ENCODE data around the gene NPIPA7.
"Not testable (repeated sequence)": the region's sequence is repeated elsewhere in the genome, so short reads cannot be mapped to it uniquely, and the experiment has no call there.

NPIPA7 gene

GRCh38 chr16:16425146-16425545 is 46.2 kb downstream of the NPIPA7 start:
- not testable (repeated sequence) for DNase-seq

- DNase-seq: not testable (repeated sequence)
Measured at GRCh38 chr16:16431135-16431534, 52.2 kb downstream of the NPIPA7 start.

GRCh38 chr16:16434711-16435110 is 55.8 kb downstream of the NPIPA7 start:
- DNase-seq: not testable (repeated sequence)

- DNase-seq: not testable (repeated sequence)
Measured at GRCh38 chr16:16441401-16441800, 62.5 kb downstream of the NPIPA7 start.

Data from NCI-H1436 treated with DMSO at 0.1 percent for 48 hours (cell line).